IPS-NIHi11 (cell line): Measurements from ENCODE around the gene PRXL2C.

ENCODE experiments used
- DNase-seq: peaks from one replicate; pipeline ENCODE4 v3.0.0; 2012; ENCODE audit warnings: mixed read lengths, low spot score

Gene PRXL2C

DNA sequence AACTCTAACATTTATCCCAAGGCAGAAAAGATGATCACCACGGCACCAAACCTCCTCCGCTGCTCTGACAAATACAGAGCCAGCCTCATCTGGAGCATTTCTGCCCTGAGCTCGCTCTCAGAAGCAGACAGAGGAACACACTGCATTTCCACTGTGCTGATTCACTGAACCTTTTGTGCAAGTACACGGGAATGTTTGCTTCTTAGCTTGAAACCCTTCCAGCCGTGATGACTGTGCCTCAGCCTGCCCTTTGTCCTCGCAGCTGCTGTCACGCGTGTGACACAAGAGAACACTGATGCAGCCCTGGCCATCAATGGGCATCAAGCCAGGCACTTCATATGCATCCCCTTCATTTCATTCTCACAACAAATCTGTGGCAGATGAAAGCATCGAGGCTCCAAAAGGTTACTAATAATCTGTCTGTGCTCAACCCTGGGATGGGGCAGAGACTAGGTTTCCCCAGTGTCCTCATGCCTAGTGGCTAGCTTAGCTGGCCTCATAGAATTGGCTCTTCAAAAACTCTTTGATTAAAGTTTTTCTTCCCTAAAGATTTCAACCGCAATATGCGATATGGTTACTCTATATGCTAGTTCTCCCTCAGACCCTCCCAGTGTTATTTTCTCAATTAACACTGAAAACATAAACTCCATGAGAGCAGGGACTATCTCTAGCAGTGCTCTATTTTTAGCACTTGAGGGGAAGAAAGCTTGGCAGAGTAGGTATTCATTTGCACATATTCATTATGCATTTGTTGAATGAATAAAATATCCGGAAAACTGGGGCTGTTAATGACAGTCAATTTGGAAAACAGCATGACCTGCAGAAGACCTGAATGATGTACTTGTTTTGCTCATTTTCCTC is 42.8 kb downstream of the PRXL2C start:
- DNase-seq: no peak

GRCh38 chr9:96611302-96611701 is 43.8 kb downstream of the PRXL2C start:
- no peak for DNase-seq

DNA sequence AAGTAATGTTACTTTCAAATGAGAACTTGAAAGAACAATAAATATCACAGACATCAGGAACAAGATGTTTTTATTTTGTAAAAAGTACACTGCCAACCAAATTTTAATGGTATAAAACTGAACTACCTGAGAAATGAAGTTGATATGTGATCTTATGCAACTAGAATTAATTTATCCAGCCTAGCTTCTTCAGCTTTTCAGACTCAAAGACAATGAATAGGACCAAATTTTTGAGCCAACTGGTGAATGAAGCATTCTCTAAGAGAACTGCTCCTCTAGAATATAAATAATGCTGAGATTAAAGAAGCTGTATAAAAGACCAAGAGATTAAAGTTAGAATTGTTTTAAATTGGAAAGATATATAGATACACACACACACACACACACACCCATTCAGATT is 45.4 kb downstream of the PRXL2C start:
- DNase-seq: no peak

- DNase-seq: no peak
Observed at GRCh38 chr9:96607971-96608370, 47.1 kb downstream of the PRXL2C start.

- DNase-seq: no peak
Observed at GRCh38 chr9:96605328-96605727, 49.8 kb downstream of the PRXL2C start.

- DNase-seq: no peak
Observed at GRCh38 chr9:96604004-96604319, 51.2 kb downstream of the PRXL2C start.

- no peak for DNase-seq
Observed at GRCh38 chr9:96603305-96604003, 51.7 kb downstream of the PRXL2C start.

GRCh38 chr9:96599298-96599697 is 55.8 kb downstream of the PRXL2C start:
- DNase-seq: no peak

DNA sequence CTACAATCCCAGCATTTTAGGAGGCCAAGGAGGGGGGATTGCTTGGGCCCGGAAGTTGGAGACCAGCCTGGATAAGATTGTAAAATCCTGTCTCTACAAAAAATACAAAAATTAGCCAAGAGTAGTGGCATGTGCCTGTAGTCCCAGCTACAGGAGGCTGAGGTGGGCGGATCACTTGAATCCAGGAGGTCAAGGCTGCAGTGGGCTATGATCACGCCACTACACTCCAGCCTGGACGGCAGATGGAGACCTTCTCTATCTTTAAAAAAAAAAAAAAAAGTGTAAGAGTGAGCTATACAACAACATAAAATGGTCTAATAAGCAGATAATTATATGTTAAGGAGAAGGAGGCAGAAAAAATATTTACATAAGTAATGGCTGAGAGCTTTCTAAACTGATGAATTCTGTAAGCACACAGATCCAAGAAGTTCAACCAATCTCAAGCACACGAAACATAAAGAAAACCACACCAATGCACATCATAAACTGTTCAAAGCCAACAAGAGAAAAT is 58.5 kb downstream of the PRXL2C start:
- DNase-seq: no peak
